DOHH2 (cell line): ENCODE measurements around the gene SET.

ENCODE experiments used
- H3F3A ChIP-seq: fragments of 200-600 bp; sonication (generic), shearing (Covaris generic); 2 replicates; pipeline ENCODE4 v1.6.0; 2016; ENCODE audit warnings: antibody characterized with exemption, mild to moderate bottlenecking; ENCODE audit not compliant: control insufficient read depth, insufficient read depth
- H3K27ac ChIP-seq: fragments of 200-600 bp; sonication (generic); 2 replicates; pipeline ENCODE4 v1.5.1; 2014; ENCODE audit warnings: low read depth, mild to moderate bottlenecking, low read length, moderate library complexity
- H3K27me3 ChIP-seq: fragments of 200-600 bp; sonication (generic); 2 replicates; pipeline ENCODE4 v1.6.1; 2014; ENCODE audit warnings: mild to moderate bottlenecking, low read length, mixed read lengths; ENCODE audit not compliant: control insufficient read depth
- H3K36me3 ChIP-seq: fragments of 200-600 bp; sonication (generic); 2 replicates; pipeline ENCODE4 v1.6.1; 2014; ENCODE audit warnings: mild to moderate bottlenecking, low read length, moderate library complexity, mixed read lengths; ENCODE audit not compliant: control insufficient read depth
- H3K4me1 ChIP-seq: fragments of 200-600 bp; sonication (generic); 2 replicates; pipeline ENCODE4 v1.6.1; 2014; ENCODE audit warnings: mild to moderate bottlenecking, low read length, mixed read lengths; ENCODE audit not compliant: control insufficient read depth
- H3K4me2 ChIP-seq: fragments of 200-600 bp; sonication (generic); 2 replicates; pipeline ENCODE4 v1.6.0; 2014; ENCODE audit warnings: mild to moderate bottlenecking, low read length, moderate library complexity
- H3K4me3 ChIP-seq: fragments of 200-600 bp; sonication (generic); 2 replicates; pipeline ENCODE4 v1.5.1; 2014; ENCODE audit warnings: mild to moderate bottlenecking, low read length, mixed read lengths
- H3K79me2 ChIP-seq: fragments of 200-600 bp; sonication (generic); 2 replicates; pipeline ENCODE4 v1.6.1; 2014; ENCODE audit warnings: mild to moderate bottlenecking, low read length, mixed read lengths; ENCODE audit not compliant: control insufficient read depth
- H3K9me2 ChIP-seq: fragments of 200-600 bp; sonication (generic); replicated peaks from 2 replicates; pipeline ENCODE4 v1.6.1; 2014; ENCODE audit warnings: mild to moderate bottlenecking, low read length, mixed read lengths; ENCODE audit not compliant: control insufficient read depth
- H3K9me3 ChIP-seq: fragments of 200-600 bp; sonication (generic); 2 replicates; pipeline ENCODE4 v1.6.1; 2014; ENCODE audit warnings: antibody characterized with exemption, low read length, mixed read lengths; ENCODE audit not compliant: control insufficient read depth, insufficient read depth
- H4K20me1 ChIP-seq: fragments of 200-600 bp; sonication (generic); 2 replicates; pipeline ENCODE4 v1.6.0; 2014; ENCODE audit warnings: low read depth, mild to moderate bottlenecking, antibody characterized with exemption, low read length, moderate library complexity; ENCODE audit not compliant: control insufficient read depth, insufficient read depth
- EZH2phosphoT487 ChIP-seq: fragments of 200-600 bp; sonication (generic); IDR thresholded peaks from 2 replicates; pipeline ENCODE4 v1.6.1; 2017; ENCODE audit warnings: borderline replicate concordance, mild to moderate bottlenecking, antibody characterized with exemption, low read length, moderate library complexity, mixed read lengths
- TF ChIP-seq, protein P1 (sequence below): fragments of 200-600 bp; sonication (generic); IDR thresholded peaks from one replicate; pipeline ENCODE4 v1.5.1; 2014; ENCODE audit warnings: antibody characterized with exemption, mild to moderate bottlenecking, low read depth, low read length; ENCODE audit not compliant: poor library complexity, severe bottlenecking

The SET gene

GRCh38 chr9:128706045-128706444 lies 17.0 kb downstream of the SET start:
- Histone ChIP-seq H3K27ac (no peak overlapping the region), H3K9me3 (no peaks in the 10 kb centered on the region), H3K4me3 (no peak overlapping the region), H3K27me3 (no peaks in the 10 kb centered on the region), H3F3A (no peaks in the 10 kb centered on the region), H3K4me1 (peaks cover 13% of the 10 kb centered on the region), H3K36me3 (no peaks in the 10 kb centered on the region), H3K4me2 (no peak overlapping the region), H4K20me1 (no peaks in the 10 kb centered on the region), H3K9me2 (no peaks in the 10 kb centered on the region), H3K79me2 (peaks cover 3% of the 10 kb centered on the region; the same call in 1 of the 2 replicates)
- TF ChIP-seq, protein P1, sequence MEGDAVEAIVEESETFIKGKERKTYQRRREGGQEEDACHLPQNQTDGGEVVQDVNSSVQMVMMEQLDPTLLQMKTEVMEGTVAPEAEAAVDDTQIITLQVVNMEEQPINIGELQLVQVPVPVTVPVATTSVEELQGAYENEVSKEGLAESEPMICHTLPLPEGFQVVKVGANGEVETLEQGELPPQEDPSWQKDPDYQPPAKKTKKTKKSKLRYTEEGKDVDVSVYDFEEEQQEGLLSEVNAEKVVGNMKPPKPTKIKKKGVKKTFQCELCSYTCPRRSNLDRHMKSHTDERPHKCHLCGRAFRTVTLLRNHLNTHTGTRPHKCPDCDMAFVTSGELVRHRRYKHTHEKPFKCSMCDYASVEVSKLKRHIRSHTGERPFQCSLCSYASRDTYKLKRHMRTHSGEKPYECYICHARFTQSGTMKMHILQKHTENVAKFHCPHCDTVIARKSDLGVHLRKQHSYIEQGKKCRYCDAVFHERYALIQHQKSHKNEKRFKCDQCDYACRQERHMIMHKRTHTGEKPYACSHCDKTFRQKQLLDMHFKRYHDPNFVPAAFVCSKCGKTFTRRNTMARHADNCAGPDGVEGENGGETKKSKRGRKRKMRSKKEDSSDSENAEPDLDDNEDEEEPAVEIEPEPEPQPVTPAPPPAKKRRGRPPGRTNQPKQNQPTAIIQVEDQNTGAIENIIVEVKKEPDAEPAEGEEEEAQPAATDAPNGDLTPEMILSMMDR = no peak
- no peak for TF ChIP-seq EZH2phosphoT487

DNA sequence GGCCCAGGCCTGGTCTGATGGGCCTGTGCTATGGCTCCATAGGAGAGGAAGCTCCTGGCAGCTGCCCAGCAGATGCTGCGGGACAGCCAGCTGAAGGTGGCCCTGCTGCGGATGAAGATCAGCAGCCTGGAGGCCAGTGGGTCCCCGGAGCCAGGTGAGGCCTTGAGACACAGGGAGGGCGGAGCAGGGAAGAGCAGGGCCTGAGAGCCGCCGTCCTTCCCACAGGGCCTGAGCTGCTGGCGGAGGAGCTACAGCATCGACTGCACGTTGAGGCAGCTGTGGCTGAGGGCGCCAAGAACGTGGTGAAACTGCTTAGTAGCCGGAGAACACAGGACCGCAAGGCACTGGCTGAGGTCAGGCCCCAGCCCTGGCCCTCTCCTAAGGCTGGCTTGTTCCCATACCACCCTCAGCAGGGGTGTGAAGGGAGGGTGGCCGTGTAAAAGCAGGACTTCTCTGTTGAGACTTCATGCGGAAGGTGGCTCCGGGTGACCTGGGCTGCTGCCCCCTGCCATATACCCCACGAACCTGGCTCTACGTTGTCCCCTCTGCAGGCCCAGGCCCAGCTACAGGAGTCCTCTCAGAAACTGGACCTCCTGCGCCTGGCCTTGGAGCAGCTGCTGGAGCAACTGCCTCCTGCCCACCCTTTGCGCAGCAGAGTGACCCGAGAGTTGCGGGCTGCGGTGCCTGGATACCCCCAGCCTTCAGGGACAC lies 17.8 kb downstream of the SET start:
- H3K27ac ChIP-seq = no peak overlapping the region
- H3K27me3 ChIP-seq = no peaks in the 10 kb centered on the region
- H3K4me1 ChIP-seq = peaks cover 10% of the 10 kb centered on the region
- H3K36me3 ChIP-seq = no peaks in the 10 kb centered on the region
- peaks cover 3% of the 10 kb centered on the region; the same call in 1 of the 2 replicates for H3K79me2 ChIP-seq
- H3K9me3 ChIP-seq = no peaks in the 10 kb centered on the region
- no peak for TF ChIP-seq EZH2phosphoT487
- TF ChIP-seq, protein P1 = no peak
- no peak overlapping the region for H3K4me3 ChIP-seq
- H3F3A ChIP-seq = no peaks in the 10 kb centered on the region
- no peak overlapping the region for H3K4me2 ChIP-seq
- no peaks in the 10 kb centered on the region for H4K20me1 ChIP-seq
- H3K9me2 ChIP-seq = no peaks in the 10 kb centered on the region

DNA sequence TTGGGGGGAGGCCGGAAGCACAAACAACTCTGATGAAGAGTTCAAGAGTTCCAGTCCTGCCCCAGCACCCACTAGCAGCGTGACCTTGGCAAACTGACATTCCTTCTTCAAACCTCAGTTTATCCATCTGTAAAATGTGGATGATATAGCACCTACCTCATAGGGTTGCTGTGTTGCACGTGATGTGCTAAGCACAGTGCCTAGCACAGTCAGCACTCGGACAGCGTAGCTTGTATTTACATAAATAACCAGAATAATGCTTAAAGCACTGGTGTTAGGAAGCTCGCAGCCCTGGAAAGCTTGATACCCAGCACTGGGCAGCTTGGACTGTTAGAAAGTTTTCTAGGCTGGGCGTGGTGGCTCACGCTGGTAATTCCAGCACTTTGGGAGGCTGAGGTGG lies 18.4 kb downstream of the SET start:
- H3K27ac ChIP-seq = no peak overlapping the region
- peaks cover 3% of the 10 kb centered on the region; the same call in 1 of the 2 replicates for H3K79me2 ChIP-seq
- H3K9me3 ChIP-seq = no peaks in the 10 kb centered on the region
- H3K9me2 ChIP-seq = no peaks in the 10 kb centered on the region
- H3F3A ChIP-seq = no peaks in the 10 kb centered on the region
- H3K4me3 ChIP-seq = no peak overlapping the region
- no peak overlapping the region for H3K4me2 ChIP-seq
- H3K27me3 ChIP-seq = no peaks in the 10 kb centered on the region
- TF ChIP-seq EZH2phosphoT487 = no peak
- TF ChIP-seq, protein P1 = no peak
- H3K36me3 ChIP-seq = no peaks in the 10 kb centered on the region
- H3K4me1 ChIP-seq = peaks cover 6% of the 10 kb centered on the region
- H4K20me1 ChIP-seq = no peaks in the 10 kb centered on the region
